HG02885 (cell line): ENCODE results near the gene AFAP1.

ENCODE experiments used
- ATAC-seq: cut with Tn5 transposase; IDR thresholded peaks from one replicate; pipeline ENCODE4 v1.9.1; 2021; ENCODE audit warnings: mild to moderate bottlenecking; ENCODE audit not compliant: unreplicated experiment, poor library complexity

The AFAP1 gene

DNA sequence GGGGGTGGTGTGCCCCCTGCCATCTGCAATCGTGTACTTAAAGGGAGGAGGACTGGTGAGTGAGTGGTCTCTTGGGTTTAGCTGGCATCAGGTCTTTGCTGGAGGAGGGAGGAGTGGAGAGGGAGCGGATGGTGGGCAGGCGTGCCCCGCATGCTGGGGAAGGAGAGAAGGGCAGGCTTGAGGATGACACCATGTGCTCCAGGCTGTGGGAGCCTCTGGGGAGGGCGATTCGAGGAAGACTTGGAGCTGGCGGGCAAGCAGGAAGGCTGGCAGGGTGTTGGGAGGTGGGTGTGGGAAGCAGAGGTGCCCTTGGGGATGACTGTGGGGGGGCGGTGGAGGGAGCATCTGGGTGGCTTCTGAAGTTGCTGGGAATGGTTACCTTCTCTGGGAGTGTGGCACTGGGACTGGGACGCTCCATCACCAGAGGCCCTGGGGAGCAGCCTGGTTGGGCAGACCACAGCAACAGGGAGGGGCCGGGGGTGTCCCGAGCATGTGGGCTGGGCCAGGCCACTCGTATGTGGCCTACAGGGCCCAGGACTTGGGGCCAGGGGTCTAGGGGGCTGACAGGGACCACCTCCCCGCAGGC lies 30.8 kb upstream of the AFAP1 start:
- ATAC-seq: no peak

DNA sequence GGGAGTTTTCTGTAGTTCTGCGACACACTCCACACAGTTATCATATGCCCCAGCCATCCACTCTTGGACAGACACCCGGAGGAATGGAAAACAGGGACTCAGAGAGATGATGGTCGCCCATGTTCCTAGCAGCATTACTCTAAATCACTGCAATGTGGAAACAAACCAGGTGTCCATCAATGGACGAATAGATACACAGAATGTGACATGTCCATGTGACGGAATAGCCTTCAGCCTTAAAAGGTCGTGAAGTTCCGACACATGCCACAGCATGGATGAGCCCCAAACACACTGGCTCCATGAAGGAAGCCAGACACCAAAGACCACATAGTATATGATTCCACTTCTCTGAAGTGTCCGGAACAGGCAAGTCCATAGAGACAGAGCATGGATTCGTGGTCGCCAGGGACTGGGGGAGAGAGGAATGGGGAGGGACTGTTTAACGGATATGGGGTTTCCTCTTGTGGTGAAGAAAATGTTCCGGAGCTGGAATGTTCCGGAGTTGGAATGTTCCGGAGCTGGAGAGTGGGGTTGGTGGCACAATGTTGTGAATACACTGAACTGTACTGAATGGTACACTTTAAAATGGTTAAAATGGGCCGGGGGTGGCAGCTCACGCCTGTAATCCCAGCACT lies 28.7 kb upstream of the AFAP1 start:
- no peak for ATAC-seq

DNA sequence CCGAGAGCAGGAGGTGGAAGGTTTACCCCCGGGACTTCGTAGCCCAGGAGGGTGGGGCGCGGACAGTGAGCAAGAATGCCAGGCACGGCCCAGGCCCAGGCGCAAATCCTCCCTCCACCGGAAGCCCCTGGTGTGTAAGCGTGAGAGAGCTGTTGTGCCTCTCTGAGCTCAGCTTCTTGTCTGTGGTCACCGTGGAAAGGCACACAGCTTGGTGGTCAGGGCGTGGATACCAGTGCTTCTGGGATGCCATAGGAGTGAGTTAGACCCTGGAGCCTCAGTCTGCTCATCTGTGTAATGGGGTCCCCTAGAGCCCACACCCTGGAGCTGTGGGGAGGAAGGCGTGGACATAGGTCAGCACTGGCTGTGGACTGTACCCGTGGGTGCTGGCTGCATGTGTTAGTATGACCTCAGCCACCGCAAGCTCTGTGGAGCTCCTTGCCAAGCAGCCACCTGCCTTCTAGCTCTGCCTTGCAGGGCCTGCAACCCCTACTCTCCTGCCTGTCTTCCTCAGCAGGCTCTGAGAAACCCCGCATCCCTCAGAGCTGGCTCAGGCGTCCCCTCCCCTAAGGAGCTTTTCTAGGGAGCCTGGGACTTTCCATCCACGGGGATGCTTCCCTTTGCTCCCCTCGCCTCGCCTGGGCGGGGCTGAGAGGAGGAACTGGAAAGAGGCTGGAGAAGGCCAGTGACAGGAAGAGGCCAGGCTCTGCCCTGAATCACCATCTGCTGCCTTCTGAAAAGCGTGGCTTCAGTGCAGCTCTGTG lies 28.0 kb upstream of the AFAP1 start:
- ATAC-seq: no peak

DNA sequence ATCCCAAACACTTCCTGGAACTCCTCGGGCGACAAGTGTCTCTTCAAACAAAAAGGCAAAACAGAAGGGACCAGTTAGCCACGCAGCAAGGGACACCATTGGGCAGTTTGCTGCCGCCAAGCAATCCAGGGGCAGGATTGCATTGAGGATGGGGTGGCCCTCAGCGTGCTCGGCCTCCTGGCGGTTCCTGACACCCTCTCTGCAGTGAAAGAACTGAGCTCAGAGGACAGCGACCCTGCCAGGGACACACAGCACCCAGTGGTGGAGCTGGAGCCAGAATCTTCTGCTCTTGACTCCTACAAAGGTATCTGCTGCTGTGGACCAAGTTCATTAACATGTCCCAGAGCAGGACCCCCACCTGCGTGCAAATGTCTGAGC lies 27.4 kb upstream of the AFAP1 start:
- no peak for ATAC-seq

DNA sequence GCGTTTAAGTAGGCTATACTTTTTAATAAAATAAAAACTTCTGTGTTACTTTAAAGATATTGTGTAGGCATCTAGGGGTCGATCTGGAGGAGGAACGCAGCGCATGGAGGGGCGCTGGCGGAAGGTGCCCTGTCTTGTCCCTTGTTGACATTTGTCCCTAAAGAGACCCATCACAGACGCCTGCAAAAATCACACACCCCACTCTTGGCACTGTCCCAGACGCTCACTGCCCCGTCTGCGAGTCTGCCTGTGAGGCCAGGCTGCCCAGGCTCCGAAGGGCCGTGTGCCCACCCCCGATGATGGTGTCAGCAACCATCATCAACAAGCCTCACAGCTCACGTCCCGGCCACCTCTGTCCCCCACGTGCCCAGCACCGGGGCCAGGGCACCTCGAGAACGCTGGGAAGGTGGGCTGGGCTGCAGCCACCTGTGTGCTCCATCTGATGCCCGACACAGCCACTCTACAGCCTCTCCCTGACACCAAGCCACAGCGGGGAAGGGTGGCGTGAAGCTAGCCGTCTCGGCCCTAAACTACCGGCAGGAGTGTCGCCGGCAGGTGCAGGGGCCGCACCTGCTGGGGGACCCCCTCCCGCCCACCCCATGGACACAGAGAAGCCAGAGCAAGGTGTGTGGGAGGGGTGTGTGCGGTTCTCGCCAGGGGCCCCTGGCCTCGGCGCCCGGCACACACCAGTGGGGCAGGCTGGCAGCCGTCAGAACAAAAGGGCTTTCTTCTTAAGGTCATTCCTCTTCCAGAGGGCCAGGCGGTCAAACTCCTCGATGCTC lies 26.8 kb upstream of the AFAP1 start:
- ATAC-seq: no peak

DNA sequence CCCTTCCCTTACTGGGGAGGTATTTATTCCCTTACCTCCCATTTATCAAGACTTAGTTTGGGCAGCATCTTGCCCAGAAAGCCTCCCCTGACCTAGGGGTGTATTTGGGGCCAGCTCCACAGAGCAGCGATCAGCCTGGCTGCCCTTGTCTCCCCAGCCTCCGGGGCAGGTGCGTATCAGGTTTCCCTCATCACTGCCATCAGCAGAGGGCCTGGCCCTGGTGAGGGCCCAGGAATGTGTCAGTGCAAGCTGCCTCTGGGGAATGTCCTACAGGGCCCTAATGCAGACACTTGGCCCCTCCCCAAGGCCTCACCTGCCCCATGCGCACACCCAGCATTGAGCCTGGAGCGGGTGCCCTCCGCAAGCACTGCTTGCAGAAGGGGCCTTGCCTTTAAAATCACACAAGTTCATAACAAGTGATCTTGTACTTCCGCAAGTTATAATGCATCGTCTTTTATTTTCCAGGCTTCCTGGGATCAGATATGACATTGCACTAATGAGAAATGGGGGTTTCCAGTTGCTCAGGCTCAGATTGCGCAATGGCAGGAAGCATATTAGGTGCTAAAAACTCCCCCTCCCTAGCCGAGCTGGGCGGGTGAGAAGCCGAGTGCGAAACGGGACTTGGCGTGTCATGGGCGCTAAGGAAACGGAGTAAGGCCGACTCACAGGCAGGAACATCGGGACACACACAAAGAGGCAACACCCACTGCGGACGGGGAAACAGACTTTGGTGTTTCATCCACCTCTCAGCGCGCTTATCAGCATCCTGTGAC lies 25.4 kb upstream of the AFAP1 start:
- no peak for ATAC-seq

DNA sequence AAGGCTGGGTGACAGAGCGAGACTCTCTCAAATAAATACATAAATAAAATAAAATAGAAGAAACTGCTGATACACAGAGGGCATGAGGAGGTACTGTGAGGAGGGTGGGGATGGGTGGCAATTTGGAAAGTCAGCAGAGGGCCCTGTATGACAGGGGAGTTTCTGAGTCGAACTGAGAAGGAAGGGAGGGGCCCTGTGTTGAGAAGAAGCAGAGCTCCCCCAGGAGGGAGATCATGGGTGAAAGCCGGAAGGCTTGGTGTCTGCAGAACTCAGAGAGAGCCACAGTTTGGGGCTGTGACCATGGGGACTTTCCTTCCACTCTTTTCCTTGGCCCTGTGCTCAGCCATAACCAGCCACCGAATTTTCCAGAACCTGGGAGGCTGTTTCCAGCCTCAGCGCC lies 24.8 kb upstream of the AFAP1 start:
- no peak for ATAC-seq

DNA sequence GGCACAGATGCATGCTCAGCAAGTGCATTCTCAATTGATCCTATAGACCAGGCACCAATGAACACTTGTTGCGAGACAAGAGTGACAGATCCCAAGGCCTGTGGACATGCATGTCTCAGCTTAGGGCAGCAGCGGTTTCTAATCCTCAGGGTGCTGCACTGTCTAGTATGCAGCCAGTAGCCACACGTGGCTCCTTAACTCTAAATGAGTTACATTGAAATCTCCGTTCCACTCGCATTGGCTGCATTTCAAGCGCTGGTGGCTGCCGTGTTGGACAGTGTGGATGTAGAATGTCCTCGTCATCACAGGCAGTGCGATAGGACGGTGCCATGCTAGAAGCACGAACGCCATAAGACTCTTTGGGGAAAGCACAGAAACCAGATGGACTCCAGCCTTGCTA lies 24.0 kb upstream of the AFAP1 start:
- ATAC-seq: no peak

DNA sequence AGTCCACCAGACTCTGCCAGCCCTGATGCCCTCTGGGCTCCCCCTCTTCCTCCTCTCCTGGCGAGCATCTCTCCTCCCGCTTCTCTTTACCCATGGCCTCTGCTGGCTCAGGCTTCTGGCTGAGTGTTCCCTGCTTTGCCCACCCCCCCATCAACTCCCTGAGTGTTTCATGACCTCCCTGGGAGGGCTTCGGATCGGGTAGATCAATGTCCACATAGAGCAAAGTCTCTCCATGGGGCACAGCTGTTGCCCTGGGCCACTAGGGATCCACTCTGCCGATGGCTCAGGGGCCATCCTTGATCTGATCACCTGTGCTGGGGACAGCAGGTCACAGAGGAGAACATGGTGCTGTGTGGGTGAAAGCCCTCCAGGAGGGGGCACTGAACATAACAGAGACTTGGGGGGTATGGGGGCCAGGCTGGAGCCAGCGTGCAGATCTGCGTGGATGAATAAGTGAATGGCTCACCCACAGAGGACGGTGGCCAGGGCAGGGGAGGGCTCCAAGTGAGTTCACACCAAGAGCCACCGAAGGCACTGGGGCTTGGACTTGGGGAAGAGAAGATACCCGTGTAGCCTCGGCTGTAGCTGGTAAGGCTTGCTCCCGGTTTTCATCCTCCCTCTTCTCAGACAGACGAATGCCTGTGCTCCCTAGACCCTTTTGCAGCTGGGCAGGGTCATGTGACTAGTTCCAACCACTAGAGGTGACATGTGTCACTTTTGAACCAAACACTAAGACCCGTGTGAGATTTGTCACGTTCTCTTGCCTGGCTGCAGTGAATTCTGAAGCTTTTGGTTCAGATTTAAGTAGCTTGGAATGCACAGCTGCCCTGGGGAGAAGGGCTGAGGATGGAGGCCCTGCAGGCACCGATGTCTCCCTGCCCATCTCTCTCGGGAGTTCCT lies 23.2 kb upstream of the AFAP1 start:
- ATAC-seq: no peak

DNA sequence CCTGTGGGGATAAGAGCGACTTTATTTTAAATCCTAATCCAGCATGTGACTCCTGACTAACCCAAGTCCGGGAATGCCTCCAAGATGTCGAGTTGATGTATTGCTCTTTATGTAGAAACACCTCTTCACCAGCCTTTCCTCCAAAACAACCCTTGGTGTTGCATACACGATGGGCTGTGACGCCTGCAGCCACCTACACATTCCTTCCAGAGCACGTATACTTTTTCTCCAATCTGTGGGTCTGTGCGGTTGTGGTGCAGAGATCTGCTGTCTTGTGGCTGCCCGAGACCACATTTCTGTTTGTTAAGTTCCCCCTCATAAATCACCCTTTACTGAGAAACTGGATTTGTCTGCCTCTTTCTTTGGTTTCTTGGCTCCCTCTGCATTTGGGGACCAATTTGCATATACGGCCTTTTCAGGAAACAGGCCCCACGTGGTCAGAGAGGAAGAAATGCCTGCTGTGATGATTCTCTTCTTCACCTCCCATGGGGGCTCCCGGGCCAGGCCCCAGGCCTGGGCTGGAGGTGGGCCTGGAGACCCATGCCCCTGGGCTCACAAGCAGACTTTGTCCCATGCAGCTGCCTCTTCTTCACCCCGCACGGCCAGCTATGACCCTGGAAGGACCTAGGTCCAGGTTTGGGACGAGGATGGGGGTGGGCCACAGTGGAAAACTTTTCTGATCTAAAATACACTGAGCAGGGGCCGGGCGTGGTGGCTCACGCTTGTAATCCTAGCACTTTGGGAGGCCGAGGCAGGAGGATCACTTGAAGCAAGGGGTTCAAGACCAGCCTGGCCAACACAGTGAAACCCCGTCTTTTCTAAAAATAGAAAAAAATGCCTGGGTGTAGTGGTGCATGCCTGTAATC lies 21.4 kb upstream of the AFAP1 start:
- ATAC-seq: peak; percentile 73

DNA sequence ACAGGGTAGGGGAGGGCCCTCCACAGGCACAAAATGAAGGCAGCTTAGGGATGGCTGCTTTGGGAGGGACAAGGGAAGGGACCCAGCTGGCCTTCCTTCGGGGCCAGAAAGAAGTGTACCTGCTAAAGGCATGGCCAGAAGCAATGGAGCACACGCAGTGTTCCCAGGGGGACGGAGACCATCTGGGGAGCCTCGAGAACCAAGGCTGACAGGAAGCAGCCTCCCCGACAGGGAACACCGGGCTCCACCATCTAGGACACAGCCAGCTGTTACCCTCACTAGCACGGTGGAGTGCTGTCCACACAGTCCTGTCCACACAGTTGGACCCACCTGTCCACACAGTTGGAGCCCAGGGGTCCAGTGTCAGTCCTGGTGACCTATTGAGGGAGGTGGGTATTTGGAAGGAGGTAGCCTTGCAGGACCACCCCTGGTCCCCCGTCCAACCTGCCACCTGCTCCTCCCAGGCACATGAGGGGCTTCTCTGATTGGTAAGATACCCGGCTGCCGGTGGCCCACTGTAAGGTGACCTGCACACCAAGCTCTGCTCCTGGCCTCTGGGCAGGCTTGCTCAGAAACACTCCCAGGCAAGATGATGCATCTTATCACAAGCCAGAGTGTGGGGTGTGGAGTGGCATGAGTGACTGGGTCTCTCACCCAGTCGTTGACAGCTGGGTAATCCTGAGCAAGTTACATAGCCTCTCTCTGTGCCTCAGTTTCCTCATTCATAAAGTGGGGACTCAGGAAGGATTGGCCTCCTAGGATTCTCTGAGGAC lies 20.5 kb upstream of the AFAP1 start:
- ATAC-seq: no peak

DNA sequence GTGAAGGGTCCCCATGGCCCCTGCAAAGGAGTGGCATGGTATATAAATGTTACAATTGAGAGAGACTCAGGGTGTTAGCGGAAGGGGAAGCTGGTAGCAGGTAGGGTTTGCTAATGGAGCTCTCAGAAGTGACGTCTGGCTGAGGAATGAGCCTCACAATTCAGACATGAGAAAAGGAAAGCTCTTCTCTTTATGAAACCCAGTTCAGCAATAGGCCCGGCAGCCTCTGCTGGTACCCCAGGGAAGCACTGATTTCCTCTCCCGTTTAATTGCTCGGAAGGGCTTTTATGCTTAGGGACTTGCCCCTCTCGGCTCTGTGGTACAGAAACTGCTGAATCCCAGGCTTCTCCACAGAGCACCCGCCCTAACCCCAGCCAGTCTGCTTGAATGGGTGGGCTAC lies 19.4 kb upstream of the AFAP1 start:
- no peak for ATAC-seq

DNA sequence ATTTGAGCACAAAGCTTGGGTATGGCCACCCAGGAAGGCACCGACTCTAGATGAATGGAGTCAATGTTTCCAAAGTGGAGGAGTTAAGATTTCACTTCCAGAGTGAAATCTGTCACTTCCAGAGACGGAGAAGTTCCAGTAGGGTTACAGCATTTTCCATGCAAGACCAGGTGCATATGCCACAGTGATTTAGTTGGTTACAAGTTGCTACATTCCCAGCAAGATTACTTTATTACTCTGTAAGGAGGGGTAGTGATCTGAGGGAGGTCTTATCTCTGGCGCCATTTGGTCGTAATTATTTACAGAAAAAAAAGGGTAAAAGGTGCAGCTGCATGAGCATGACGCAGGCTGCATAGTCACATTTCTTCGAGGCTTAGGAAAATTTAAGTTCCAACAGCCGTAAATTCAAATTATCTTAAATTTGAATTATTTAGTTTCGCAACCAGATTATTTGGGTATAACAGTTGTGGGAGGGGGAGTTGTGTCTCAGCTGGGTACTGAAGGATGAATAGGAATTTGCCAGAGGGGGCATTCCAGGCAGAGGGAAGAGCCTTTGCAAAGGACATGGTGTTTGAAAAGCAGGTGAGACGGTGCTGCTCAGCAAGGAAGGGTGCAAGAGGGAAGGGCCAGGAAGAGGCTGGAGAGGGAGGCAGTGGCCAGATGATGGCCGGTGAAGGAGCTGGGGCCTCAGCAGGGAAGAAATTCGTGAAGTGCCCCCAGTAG lies 17.4 kb upstream of the AFAP1 start:
- no peak for ATAC-seq

DNA sequence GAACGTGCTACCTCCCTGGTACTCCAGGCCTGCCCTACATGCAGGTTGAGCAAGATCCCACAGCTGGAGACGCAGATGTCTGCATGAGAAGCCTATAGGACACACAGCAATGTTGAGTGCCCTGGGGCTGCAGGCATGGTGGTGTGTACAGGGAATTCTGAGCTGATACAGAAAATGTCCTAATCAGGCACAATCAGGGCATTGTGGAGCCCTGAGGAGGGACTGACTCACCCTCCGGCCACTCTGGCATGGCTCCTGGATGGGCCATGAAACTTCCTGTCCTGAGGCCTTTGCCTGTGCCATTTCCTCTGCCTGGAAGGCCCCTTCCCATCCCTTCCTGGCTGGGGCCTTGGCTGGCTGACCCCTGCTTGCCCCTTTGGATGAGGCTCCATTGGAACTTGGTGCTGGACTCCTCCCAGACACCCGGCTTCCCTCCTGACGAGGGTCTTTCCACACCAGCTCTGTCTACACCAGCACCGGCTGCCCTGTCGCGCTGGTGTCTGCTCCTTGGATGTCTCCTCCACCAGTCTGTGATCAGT lies 16.7 kb upstream of the AFAP1 start:
- ATAC-seq: no peak

DNA sequence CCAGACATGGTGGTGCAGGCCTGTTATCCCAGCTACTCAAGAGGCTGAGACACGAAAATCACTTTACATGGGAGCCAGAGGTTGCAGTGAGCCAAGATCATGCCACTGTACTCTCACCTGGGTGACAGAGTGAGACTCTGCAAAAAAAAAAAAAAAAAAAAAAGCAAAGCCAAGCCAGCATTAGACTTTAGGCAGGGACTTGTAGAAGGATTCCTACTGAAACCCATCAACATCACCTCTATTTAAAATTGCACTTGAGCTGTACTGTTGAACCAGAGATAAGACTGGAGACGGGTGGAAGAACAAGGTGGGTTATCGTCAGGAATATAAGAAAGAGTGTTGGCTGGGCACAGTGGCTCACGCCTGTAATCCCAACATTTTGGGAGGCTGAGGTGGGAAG lies 15.7 kb upstream of the AFAP1 start:
- no peak for ATAC-seq

DNA sequence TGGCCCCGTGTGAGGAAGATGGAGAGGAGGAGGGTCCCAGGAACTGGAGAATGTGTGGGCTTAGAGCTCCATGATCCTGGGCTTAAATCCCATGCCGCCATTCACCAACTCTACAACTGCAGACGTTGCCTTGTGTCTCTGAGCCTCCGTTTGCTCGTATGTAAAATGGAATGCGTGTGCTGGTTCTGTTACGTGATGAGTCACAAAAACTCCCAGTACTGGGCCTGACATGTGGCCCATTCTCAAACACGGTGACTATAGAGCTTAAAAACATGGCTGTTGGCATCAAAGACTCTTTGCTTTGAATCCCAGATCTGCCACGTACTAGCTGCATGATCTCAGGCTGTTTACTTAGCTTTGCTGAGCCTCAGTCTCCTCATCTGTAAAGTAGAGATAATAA lies 13.0 kb upstream of the AFAP1 start:
- no peak for ATAC-seq
